Head of caudate nucleus (tissue), 42 donors: Measurements from ENCODE around the gene TMEM150B.

Source experiments
- DNase-seq, 42 donors: peaks; one replicate each; pipeline versions ENCODE4 v3.0.0 to v3.0.0-alpha.2; 2020 to 2021; ENCODE audit warnings: mixed read lengths in 7 of 42
- intact Hi-C: fragments of 100-400 bp; cut with DNase I; formaldehyde crosslinking; loops from one replicate; pipeline ENCODE4 v1.15.0; 2022

TMEM150B gene

GRCh38 chr19:55314396-55314795 is 10.7 kb downstream of the TMEM150B start:
- intact Hi-C loops = no loop called here
- no peak for DNase-seq

- intact Hi-C loops = no loop called here
- DNase-seq = peak in 1 of 42 donors; percentile 45
These were observed 12.3 kb downstream of the TMEM150B start for GRCh38 chr19:55312621-55313512.

DNA sequence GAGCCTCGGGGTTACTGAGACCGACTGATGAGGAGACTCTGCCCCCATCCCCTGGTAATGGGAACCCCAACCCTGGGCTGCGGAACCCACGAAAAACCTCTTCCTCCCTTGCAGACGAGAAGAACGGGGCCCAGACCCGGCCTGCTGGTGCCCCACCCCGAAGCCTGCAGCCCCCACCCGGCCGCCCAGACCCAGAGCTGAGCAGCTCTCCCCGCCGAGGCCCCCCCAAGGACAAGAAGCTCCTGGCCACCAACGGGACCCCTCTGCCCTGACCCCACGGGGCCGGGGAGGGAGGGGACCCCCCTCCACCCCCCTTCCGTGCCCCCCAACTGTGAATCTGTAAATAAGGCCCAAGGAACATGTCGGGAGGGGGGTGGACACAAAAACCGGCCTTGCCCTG is 13.3 kb downstream of the TMEM150B start:
- intact Hi-C loops = no loop called here
- no peak for DNase-seq

- no peak for DNase-seq
- intact Hi-C loops = no loop called here
These were observed 13.7 kb downstream of the TMEM150B start for GRCh38 chr19:55311397-55311796.

GRCh38 chr19:55310498-55310897 is 14.6 kb downstream of the TMEM150B start:
- intact Hi-C loops = no loop called here
- no peak for DNase-seq

- intact Hi-C loops = no loop called here
- no peak for DNase-seq
These were observed 15.7 kb downstream of the TMEM150B start for GRCh38 chr19:55309448-55309847.

GRCh38 chr19:55308281-55308680 is 16.9 kb downstream of the TMEM150B start:
- DNase-seq = peak in 1 of 42 donors; percentile 11
- intact Hi-C loops = no loop called here

DNA sequence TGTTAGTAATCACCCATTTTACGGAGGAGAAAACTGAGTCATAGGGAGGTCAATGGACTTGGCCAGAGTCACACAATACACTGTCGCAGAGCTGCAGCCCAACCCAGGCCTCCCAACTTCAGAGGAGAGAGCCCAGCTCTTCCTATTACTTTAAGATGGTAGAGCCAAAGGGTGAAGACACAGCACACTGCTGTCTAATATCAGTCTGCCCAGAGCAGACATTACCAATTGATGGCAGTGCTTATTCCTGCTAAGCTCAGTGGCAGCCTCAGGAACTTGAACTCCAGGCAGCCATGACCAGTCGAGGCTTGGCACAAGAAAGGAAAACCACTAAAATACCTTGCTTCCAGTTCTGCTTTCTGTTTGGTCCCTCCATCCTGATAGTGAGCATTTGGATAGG is 18.4 kb downstream of the TMEM150B start:
- DNase-seq = no peak
- intact Hi-C loops = no loop called here

DNA sequence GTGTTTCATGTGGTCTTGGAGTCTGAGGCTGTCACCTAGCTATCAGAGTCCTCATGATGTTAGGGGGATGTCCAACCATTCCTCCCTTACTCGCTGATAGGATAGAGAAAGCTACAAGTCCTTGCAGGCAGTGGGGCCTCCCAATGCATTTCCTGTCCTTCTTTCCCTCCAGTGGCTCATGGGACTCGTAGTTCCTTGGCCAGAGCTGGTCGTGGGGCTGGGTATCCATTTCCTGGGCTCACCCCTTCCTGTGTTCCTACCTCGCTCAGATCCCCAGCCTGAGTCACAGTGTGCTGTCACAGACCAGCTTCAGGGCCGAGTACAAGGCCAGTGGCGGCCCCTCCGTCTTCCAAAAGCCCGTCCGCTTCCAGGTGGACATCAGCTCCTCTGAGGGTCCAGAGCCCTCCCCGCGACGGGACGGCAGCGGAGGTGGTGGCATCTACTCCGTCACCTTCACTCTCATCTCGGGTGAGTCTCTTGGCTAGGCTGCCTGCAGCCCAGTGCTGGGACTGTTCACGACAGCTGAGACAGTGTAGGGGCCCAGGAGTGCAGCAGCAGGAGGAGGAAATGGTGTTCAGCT is 19.1 kb downstream of the TMEM150B start:
- intact Hi-C loops = no loop called here
- no peak for DNase-seq

- intact Hi-C loops = no loop called here
- peak in 11 of 42 donors; percentile 15 to 61 (median 36) for DNase-seq
These were observed 19.6 kb downstream of the TMEM150B start for GRCh38 chr19:55305491-55305890.

DNA sequence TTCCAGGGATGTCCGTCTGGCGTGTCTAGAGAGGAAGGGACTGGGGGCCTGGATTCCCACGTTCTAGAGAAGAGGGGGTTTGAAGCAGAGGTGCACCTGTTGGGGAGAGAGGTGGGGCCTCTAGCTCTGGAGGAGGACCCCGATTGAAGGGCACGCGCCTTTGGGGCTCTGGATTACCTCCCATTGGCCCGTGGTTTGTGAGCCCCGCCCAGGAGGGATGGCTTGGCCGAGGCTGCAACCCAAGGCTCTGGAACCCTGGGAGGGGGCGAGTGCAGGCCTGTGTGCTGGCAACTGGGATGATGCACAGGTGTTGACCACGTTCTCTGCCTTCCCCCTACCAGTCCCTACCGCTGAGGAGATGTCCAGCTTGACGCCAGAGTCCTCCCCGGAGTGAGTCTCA is 20.2 kb downstream of the TMEM150B start:
- intact Hi-C loops = loop anchor here (5.0 kb wide), 2 partner anchors 32 to 77 kb away; partner anchors contain the start of genes KMT5C and TMEM238

DNA sequence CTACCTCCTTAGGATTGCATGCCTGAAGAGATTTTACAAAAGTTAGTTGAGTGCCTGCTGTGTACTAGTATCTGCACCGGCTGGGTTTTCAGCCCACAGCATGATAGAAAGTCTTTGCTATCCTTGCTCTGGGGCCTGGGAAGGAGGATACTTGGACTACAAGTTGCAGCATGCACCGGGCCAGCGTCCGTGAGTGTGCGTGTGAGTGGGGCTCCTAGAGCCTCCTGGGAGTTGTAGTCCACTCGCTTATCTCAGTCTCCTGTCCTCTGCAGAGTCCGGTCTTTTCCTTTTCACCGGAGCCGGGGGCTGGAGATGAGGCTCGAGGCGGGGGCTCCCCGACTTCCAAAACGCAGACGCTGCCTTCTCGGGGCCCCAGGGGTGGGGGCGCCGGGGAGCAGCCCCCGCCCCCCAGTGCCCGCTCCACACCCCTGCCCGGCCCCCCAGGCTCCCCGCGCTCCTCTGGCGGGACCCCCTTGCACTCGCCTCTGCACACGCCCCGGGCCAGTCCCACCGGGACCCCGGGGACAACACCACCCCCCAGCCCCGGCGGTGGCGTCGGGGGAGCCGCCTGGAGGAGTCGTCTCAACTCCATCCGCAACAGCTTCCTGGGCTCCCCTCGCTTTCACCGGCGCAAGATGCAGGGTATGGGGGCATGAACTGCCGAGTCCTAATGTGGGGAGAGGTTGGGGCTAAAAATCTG is 20.7 kb downstream of the TMEM150B start:
- no peak for DNase-seq
- intact Hi-C loops = loop anchor here (5.0 kb wide), 2 partner anchors 33 to 78 kb away; partner anchors contain the start of genes KMT5C and TMEM238

More for the DNA sequence above, 20.2 kb downstream of the TMEM150B start:
- no peak for DNase-seq

DNA sequence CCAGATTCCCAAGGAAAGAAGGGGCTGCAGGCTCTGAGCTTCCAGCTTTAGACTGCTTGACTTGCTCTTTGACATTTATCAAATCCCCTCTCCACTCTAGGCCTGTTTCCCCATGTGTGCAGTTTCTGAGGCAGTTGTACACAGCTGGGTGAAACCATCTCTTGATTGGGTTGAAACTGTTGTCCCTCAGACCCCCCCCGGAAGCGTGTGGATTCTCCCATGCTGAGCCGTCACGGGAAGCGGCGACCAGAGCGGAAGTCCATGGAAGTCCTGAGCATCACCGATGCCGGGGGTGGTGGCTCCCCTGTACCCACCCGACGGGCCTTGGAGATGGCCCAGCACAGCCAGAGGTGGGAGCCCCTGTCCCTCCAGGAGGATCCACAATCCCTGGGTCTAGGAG is 21.7 kb downstream of the TMEM150B start:
- intact Hi-C loops = loop anchor here (5.0 kb wide), 2 partner anchors 34 to 79 kb away; partner anchors contain the start of genes KMT5C and TMEM238

DNA sequence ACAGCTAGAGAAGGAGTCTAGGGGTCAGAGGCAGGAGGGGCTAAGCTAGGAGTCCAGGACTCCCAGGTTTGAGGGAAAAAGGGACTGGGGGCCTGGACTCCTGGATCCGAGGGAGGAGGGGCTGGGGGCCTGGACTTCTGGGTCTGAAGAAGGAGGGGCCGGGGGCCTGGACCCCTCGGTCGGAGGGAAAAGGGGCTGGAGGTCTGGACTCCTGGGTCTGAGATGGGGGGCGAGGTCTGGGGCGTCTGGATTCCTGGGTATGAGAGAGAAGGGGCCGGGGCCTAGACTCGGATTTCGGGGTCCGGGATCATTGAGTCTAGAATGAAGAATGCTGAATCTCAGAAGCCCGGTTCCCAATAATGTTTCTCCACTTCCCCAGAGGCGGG is 22.8 kb downstream of the TMEM150B start:
- DNase-seq = no peak
- intact Hi-C loops = loop anchor here (5.0 kb wide), 2 partner anchors 35 to 80 kb away; partner anchors contain the start of genes KMT5C and TMEM238

More for the DNA sequence above, 21.7 kb downstream of the TMEM150B start:
- DNase-seq = no peak

- DNase-seq = peak; percentile 77 to 96 (median 90)
- intact Hi-C loops = loop anchor here (5.0 kb wide), 2 partner anchors 36 to 81 kb away; partner anchors contain the start of genes KMT5C and TMEM238
These were observed 23.5 kb downstream of the TMEM150B start for GRCh38 chr19:55301459-55302317.

- DNase-seq = peak in 41 of 42 donors; percentile 29 to 88 (median 66)
- intact Hi-C loops = loop anchor here (5.0 kb wide), 2 partner anchors 36 to 81 kb away; partner anchors contain the start of genes KMT5C and TMEM238
These were observed 24.2 kb downstream of the TMEM150B start for GRCh38 chr19:55300886-55301458.

- DNase-seq = no peak
- intact Hi-C loops = loop anchor here (5.0 kb wide), 2 partner anchors 37 to 82 kb away; partner anchors contain the start of genes KMT5C and TMEM238
These were observed 25.1 kb downstream of the TMEM150B start for GRCh38 chr19:55299991-55300390.

DNA sequence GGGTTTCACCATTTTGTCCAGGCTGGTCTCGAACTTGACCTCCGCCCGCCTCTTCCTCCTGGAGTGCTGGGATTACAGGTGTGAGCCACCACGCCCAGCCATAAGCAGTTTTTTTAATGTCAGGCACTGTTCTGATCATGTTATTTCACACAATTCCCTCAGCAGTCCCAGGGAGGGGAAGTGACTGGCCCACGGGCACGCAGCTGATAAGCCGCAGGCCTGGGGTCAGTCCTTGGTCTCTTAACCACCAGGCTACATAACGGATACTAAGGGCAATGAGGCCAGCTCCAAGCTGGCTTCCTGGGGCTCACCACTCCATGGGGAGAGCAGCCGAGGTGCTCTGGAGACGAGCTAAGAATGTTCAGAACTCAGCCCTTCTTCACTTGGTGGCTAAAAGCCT is 27.9 kb downstream of the TMEM150B start:
- no peak for DNase-seq
- intact Hi-C loops = no loop called here
